AG09309 (cell line): ENCODE data around the gene CDT1.

ENCODE experiments used
- DNase-seq: peaks from one replicate; pipeline ENCODE4 v3.0.0-alpha.2; 2010; ENCODE audit warnings: low read depth
- H3K4me3 ChIP-seq: 2 replicates; pipeline ENCODE4 v1.5.1; 2011; ENCODE audit warnings: mild to moderate bottlenecking, low read depth, low read length, moderate library complexity; ENCODE audit not compliant: control insufficient read depth
- TF ChIP-seq, protein P1 (sequence below): IDR thresholded peaks from 2 replicates; pipeline ENCODE4 v1.5.1; 2011; ENCODE audit warnings: mild to moderate bottlenecking, low read depth, low read length, inconsistent platforms; ENCODE audit not compliant: insufficient read depth, control insufficient read depth; ENCODE audit errors: missing control alignments

The CDT1 gene

DNA sequence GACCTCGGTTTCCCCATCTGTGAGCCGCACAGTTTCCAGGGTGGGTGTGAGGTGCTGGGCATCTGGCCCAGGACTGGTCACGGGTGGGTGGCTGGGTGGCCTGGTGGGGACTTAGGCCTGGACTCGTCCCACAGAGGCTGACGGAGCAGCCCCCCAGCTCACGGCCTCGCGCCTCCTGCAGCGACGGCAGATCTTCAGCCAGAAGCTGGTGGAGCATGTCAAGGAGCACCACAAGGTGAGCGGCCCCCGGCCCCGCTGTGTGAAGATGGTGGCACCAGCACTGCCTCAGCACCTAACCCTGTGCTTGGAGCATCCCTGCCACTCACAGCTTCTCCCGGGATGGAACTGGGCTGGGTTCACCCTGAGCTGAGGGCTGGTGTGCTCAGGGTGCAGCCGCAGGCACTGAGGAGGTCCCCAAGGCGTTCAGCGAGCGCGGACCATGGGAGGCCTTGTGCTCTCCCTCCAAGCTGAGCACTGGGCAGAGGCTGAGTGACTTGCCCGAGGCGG lies 2.4 kb downstream of the CDT1 start:
- H3K4me3 ChIP-seq: no peak overlapping the region
- DNase-seq: no peak
- TF ChIP-seq, protein P1, sequence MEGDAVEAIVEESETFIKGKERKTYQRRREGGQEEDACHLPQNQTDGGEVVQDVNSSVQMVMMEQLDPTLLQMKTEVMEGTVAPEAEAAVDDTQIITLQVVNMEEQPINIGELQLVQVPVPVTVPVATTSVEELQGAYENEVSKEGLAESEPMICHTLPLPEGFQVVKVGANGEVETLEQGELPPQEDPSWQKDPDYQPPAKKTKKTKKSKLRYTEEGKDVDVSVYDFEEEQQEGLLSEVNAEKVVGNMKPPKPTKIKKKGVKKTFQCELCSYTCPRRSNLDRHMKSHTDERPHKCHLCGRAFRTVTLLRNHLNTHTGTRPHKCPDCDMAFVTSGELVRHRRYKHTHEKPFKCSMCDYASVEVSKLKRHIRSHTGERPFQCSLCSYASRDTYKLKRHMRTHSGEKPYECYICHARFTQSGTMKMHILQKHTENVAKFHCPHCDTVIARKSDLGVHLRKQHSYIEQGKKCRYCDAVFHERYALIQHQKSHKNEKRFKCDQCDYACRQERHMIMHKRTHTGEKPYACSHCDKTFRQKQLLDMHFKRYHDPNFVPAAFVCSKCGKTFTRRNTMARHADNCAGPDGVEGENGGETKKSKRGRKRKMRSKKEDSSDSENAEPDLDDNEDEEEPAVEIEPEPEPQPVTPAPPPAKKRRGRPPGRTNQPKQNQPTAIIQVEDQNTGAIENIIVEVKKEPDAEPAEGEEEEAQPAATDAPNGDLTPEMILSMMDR: no peak

DNA sequence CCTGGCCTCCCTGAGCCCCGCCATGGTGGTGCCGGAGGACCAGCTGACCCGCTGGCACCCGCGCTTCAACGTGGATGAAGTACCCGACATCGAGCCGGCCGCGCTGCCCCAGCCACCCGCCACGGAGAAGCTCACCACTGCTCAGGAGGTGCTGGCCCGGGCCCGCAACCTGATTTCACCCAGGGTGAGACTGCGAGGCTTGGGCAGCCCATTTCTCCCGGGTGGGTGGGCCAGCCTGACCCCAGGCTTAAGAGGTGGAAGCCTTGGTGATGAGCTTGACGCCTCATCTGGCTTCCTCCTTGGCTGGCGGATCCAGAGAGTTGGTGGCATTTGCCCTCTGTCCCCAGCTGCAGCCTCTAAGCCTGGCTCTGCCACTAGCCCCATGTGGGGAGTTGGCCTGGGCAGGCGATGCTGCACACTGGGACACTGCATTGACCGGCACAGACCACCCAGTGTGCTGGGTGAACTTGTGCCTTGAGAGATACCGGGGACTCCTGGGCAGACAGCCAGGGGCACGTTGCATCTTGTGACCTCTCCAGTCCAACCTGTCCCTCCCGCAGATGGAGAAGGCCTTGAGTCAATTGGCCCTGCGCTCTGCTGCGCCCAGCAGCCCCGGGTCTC lies 3.0 kb downstream of the CDT1 start:
- no peak overlapping the region for H3K4me3 ChIP-seq
- TF ChIP-seq, protein P1: no peak
- no peak for DNase-seq

DNA sequence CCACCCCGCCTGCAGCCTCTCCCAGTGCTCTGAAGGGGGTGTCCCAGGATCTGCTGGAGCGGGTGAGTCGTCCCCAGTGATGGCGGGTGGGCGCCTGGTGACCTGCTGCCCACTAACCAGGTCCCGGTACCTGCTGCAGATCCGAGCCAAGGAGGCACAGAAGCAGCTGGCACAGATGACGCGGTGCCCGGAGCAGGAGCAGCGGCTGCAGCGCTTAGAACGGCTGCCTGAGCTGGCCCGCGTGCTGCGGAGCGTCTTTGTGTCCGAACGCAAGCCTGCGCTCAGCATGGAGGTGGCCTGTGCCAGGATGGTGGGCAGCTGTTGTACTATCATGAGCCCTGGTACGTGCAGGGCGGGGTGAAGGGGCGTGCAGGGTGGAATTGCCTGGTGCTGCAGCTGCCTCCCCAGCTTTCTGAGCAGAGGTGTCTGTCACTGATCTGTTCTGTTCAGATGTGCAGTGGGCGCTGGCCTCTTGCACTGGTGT lies 3.6 kb downstream of the CDT1 start:
- DNase-seq: no peak
- TF ChIP-seq, protein P1: no peak
- H3K4me3 ChIP-seq: no peak overlapping the region

DNA sequence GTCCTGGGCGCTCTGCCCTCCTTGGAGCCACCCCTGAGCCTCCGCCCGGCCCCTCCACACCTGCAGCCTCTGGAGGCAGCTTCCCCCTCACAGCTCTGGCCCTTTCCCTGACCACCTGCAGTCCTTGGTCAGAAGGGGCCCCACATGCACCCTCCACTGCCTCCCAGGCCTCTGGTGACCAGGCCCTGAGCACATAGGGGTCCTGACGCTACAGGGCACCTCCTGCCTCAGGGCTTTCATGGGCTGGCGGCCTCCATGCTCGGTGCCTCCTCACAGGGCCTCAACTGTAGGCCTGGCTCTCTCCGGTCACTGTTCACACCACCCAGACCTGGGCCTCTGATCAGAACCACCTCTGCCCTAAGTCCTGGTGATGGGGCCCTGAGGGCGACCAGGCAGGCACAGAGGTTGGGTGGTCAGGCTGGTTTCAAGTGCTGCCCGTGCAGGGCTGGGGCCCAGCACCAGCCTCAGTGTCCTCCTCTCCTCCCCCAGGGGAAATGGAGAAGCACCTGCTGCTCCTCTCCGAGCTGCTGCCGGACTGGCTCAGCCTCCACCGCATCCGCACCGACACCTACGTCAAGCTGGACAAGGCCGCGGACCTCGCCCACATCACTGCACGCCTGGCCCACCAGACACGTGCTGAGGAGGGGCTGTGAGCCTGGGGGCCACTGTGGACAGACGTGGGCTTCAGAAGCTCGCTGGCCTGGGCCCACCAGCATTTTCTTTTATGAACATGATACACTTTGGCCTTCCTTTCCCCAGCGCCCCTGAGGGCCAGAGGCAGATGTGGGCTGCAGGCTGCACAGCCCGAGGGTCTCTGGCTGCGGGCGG lies 4.3 kb downstream of the CDT1 start:
- TF ChIP-seq, protein P1: no peak
- no peak overlapping the region for H3K4me3 ChIP-seq
- DNase-seq: no peak

DNA sequence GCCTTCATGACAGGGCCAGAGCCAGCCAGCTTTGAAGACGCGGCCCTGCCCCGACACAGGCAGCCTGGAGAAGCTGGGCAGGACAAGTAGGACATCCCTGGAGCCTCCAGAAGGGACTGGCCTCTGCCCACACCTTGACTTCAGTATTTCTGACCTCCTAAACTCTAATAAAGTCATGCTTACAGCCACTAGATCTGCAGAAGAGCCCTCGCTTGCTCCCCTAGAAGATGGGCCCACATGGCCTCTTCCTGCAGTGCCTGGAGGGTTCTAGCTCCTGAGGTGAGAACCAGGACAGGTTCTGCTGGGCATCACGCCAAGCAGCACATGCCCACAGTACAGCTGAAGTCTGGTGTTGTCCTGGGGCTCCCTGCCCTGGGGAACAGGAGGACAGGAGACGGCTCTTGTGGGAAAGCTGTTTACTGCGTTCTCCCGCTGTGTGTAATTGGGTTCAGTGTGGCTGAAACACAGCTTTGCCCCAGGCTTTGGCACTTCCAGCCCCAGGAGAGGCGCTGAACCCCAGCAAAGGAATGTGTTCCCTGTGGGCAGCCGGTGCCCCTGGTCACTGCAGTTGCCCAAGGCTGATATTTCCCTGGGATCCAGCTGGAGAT lies 5.6 kb downstream of the CDT1 start:
- TF ChIP-seq, protein P1: no peak
- H3K4me3 ChIP-seq: no peak overlapping the region
- no peak for DNase-seq

DNA sequence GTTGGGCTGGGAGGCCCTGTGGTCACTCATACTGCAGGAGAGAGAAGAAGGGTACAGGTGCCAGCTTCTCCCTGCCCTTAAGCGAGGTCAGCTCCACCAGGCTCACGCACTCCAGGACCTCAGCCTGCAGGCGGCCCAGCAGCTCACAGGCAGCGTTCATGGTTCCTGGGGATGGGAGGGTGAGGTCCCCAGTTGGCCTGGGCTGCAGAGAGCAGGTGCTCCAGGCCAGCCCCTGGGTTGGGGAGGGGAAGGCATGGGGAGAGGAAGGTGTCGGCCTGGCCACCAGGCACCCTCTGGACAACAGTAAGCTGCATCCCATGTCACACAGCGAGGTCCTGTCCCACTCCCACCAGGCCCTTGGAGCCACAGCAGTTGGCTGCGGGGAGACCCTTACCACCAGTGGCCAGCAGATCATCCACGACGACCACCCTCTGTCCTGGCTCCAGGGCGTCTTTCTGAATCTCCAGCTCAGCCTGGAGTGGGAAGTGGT lies 6.1 kb downstream of the CDT1 start:
- no peak for DNase-seq
- TF ChIP-seq, protein P1: no peak
- peak overlapping the region; percentile 62 for H3K4me3 ChIP-seq
